ENCODE results near the gene ZP1.

The ZP1 gene

DNA sequence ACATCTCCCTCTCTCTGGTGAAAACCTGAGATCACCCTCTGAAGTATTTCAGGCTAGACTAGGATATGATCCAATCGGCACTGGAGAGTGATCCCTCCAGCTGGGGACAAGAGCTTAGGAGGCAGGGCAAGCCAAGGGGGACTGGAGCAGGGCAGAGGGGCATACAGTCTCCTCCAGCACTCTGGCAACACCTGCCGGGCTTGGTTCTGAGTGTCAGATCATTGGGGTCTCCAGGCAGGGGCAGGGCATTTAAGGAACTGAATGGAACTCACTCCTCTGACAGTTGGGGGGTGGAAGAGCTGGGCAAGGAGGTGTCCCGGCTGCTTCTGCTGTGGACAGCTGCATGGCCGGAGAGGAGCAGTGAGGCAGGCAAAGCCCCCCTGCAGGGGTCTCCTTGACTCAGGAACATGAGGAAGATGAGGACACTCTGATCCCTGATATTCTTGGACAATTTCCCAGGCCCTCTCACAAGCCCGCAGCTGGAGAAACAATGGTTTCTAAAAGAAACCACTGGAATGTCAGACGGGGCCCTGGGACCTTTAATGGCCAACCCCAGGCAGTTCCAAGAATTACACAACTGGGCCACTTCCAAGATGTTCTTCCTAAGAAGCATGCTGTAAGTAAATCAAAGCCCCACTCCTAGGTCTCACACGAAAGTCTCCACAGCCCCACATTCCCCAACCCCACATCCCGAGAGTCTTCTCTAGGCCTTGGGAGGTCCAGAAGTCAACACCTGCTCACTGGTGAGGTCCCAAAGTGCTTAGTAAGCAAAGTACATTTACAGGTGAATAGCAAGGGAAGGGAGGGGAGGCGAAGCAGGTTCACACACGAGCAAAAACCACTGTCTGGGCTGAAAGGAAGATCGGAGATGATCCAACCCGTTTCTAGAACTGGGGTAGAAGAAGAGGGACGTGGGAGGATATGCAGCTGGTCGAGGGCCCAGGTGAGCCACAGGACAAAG is 26.6 kb upstream of the ZP1 start:
- no peaks in the 10 kb centered on the region for H3K9me3 ChIP-seq (ENCODE audit: control insufficient read depth, insufficient read depth, low read depth, low read length)
- no peak overlapping the region for H3K4me3 ChIP-seq (ENCODE audit: low read depth, low read length)
- peaks cover 0 to 7% of the 10 kb centered on the region in 2 experiments; a peak in 1 of 3 replicates for H3K36me3 ChIP-seq (ENCODE audit: control insufficient read depth in 2 of 2, insufficient read depth in 1 of 2, low read length in 2 of 2)
- H3K4me1 ChIP-seq (ENCODE audit: control insufficient read depth, insufficient read depth, low read length) = no peaks in the 10 kb centered on the region
- ChIA-PET POLR2A (no interaction called here), CTCF (interaction anchor here (0.7 to 2.4 kb wide), 4 partner anchors 9 to 545 kb away, joined by 3 to 21 read pairs (median 6); no protein-coding TSS in a partner anchor)
- TF ChIP-seq, protein P1, sequence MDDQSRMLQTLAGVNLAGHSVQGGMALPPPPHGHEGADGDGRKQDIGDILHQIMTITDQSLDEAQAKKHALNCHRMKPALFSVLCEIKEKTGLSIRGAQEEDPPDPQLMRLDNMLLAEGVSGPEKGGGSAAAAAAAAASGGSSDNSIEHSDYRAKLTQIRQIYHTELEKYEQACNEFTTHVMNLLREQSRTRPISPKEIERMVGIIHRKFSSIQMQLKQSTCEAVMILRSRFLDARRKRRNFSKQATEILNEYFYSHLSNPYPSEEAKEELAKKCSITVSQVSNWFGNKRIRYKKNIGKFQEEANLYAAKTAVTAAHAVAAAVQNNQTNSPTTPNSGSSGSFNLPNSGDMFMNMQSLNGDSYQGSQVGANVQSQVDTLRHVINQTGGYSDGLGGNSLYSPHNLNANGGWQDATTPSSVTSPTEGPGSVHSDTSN (CRISPR knock-in tag; IDR thresholded peaks at IDR 0.05) = no peak
- TF ChIP-seq ZNF768 (tag by site-specific recombination; IDR thresholded peaks at IDR 0.05) = no peak
- TF ChIP-seq ZBTB7A (tag by site-specific recombination; IDR thresholded peaks at IDR 0.05; ENCODE audit: low read depth) = no peak
- TF ChIP-seq ZNF560 (tag by site-specific recombination; IDR thresholded peaks at IDR 0.05; ENCODE audit: borderline replicate concordance) = no peak
- no peak for TF ChIP-seq YY1 (tag by site-specific recombination; IDR thresholded peaks at IDR 0.05)
- no peak for TF ChIP-seq GFI1B (tag by site-specific recombination; IDR thresholded peaks at IDR 0.05)
- no peak for TF ChIP-seq ZSCAN23 (tag by site-specific recombination; IDR thresholded peaks at IDR 0.05)
- 0 out of 2 replicates have a peak overlapping the region, but pooled peaks have one; percentile 40 for H3K27ac ChIP-seq (ENCODE audit: extremely low read depth, low read depth, low read length)

DNA sequence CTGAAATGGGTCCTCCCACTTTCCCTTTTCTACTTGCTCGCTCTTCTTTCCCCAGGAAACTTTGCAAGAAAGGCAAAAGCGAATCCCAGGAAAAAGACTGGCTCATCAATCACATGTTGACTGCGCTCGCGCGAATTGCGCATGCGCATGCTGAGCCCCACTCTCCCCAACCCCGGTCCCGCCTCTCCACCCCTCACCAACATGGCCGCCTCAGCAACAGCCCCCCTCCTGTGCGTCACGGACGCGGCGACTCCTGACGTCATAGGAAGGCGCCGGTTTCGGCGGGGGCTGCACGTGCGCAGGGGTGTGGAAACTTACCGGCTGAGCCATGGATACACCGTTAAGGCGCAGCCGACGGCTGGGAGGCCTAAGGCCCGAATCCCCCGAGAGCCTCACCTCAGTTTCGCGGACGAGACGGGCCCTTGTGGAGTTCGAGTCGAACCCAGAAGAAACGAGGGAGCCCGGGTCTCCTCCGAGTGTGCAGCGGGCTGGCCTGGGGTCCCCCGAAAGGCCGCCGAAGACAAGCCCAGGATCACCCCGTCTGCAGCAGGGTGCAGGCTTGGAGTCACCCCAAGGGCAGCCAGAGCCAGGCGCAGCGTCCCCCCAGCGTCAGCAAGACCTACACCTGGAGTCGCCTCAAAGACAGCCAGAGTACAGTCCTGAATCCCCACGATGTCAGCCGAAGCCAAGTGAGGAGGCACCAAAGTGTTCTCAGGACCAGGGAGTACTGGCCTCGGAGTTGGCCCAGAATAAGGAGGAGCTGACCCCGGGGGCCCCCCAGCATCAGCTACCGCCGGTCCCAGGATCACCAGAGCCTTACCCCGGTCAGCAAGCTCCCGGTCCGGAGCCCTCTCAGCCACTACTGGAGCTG is 25.3 kb upstream of the ZP1 start, which contains the start of gene CCDC86:
TSS of gene CCDC86 (plus strand) at position 317 of the 871 bp plus-strand sequence. CDS start at position 329, 12 bp downstream.
- Histone ChIP-seq H3K4me1 (ENCODE audit: control insufficient read depth, insufficient read depth, low read length) (no peaks in the 10 kb centered on the region), H3K9me3 (ENCODE audit: control insufficient read depth, insufficient read depth, low read depth, low read length) (no peaks in the 10 kb centered on the region), H3K27ac (ENCODE audit: extremely low read depth, low read depth, low read length) (peak within 1 kb of the TSS; percentile 44), H3K4me3 (ENCODE audit: low read depth, low read length) (peak within 1 kb of the TSS; percentile 88), H3K36me3 (ENCODE audit: control insufficient read depth in 2 of 2, insufficient read depth in 1 of 2, low read length in 2 of 2) (peaks cover 0 to 11% of the 10 kb centered on the region in 2 experiments; a peak in 1 of 3 replicates)
- ChIA-PET CTCF (interaction anchor here (0.7 to 3.7 kb wide), 6 partner anchors 10 to 543 kb away, joined by 3 to 21 read pairs (median 5); no protein-coding TSS in a partner anchor), POLR2A (no interaction called here)
- peak; percentile 96 for TF ChIP-seq ZNF629 (tag by site-specific recombination; IDR thresholded peaks at IDR 0.05)
- TF ChIP-seq ZNF211 (tag by site-specific recombination; IDR thresholded peaks at IDR 0.05; ENCODE audit: low read depth) = no peak
- TF ChIP-seq, protein P2, sequence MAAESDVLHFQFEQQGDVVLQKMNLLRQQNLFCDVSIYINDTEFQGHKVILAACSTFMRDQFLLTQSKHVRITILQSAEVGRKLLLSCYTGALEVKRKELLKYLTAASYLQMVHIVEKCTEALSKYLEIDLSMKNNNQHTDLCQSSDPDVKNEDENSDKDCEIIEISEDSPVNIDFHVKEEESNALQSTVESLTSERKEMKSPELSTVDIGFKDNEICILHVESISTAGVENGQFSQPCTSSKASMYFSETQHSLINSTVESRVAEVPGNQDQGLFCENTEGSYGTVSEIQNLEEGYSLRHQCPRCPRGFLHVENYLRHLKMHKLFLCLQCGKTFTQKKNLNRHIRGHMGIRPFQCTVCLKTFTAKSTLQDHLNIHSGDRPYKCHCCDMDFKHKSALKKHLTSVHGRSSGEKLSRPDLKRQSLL (tag by site-specific recombination; IDR thresholded peaks at IDR 0.05) = no peak
- no peak for TF ChIP-seq ZNF585B (tag by site-specific recombination; IDR thresholded peaks at IDR 0.05)
- TF ChIP-seq ZNF658 (tag by site-specific recombination; IDR thresholded peaks at IDR 0.05) = no peak
- TF ChIP-seq ZNF571 (tag by site-specific recombination; IDR thresholded peaks at IDR 0.05) = no peak
- no peak for TF ChIP-seq ZNF133 (tag by site-specific recombination; IDR thresholded peaks at IDR 0.05)
- TF ChIP-seq ZNF426 (tag by site-specific recombination; IDR thresholded peaks at IDR 0.05) = no peak
- no peak for TF ChIP-seq HOXA7 (CRISPR knock-in tag; IDR thresholded peaks at IDR 0.05; ENCODE audit: borderline replicate concordance)
- TF ChIP-seq ZNF155 (tag by site-specific recombination; IDR thresholded peaks at IDR 0.05) = no peak
- no peak for TF ChIP-seq ZNF677 (tag by site-specific recombination; IDR thresholded peaks at IDR 0.05)
- TF ChIP-seq ZNF664 (tag by site-specific recombination; IDR thresholded peaks at IDR 0.05) = no peak
- TF ChIP-seq, protein P3, sequence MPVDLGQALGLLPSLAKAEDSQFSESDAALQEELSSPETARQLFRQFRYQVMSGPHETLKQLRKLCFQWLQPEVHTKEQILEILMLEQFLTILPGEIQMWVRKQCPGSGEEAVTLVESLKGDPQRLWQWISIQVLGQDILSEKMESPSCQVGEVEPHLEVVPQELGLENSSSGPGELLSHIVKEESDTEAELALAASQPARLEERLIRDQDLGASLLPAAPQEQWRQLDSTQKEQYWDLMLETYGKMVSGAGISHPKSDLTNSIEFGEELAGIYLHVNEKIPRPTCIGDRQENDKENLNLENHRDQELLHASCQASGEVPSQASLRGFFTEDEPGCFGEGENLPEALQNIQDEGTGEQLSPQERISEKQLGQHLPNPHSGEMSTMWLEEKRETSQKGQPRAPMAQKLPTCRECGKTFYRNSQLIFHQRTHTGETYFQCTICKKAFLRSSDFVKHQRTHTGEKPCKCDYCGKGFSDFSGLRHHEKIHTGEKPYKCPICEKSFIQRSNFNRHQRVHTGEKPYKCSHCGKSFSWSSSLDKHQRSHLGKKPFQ (tag by site-specific recombination; IDR thresholded peaks at IDR 0.05) = no peak
- no peak for TF ChIP-seq ZNF776 (tag by site-specific recombination; IDR thresholded peaks at IDR 0.05; ENCODE audit: borderline replicate concordance)
- TF ChIP-seq ZNF394 (tag by site-specific recombination; IDR thresholded peaks at IDR 0.05; ENCODE audit: borderline replicate concordance) = no peak
- no peak for TF ChIP-seq ZNF221 (tag by site-specific recombination; IDR thresholded peaks at IDR 0.05; ENCODE audit: borderline replicate concordance)
- TF ChIP-seq INSM2 (tag by site-specific recombination; IDR thresholded peaks at IDR 0.05) = 0 out of 2 replicates have a peak, but pooled peaks have one; percentile 33
- TF ChIP-seq ZNF157 (tag by site-specific recombination; IDR thresholded peaks at IDR 0.05) = no peak
- TF ChIP-seq IKZF3 (tag by site-specific recombination; IDR thresholded peaks at IDR 0.05) = 0 out of 2 replicates have a peak, but pooled peaks have one; percentile 20
- no peak for TF ChIP-seq ZNF202 (tag by site-specific recombination; IDR thresholded peaks at IDR 0.05; ENCODE audit: borderline replicate concordance)
- TF ChIP-seq ZNF423 (tag by site-specific recombination; IDR thresholded peaks at IDR 0.05) = no peak

Measured in HEK293 (cell line).